Activated B cell treated with CpG ODN at 0.5 μM for 24 hours (primary cell): ENCODE measurements around the gene CYB5B. TPM values are rescaled to one million over a fixed set of nuclear protein-coding genes. Genes with fewer than 3 reads are reported as not detected.

Experiments
- ATAC-seq: fragments of 200-7000 bp; cut with Tn5 transposase; one replicate; pipeline ENCODE4 v1.10.0; 2021; ENCODE audit warnings: low read depth, mild to moderate bottlenecking, moderate library complexity
- CTCF ChIA-PET: fragments of 350-600 bp; sonication (Branson Sonifier 250); formaldehyde crosslinking; loops from one replicate; lab custom pipeline; 2021; ENCODE audit warnings: antibody characterized with exemption; lab: Charles Lee
- POLR2A ChIA-PET: fragments of 350-600 bp; sonication (Branson Sonifier 250); formaldehyde crosslinking; loops from one replicate; lab custom pipeline; 2021; ENCODE audit warnings: antibody characterized with exemption; lab: Charles Lee
- DNase-seq: peaks from one replicate; pipeline ENCODE4 v3.0.0; 2022
- H3K27ac Mint-ChIP-seq: one replicate; pipeline ENCODE4 v1.8.0; 2020; ENCODE audit warnings: mixed read lengths
- H3K27me3 Mint-ChIP-seq: one replicate; pipeline ENCODE4 v1.8.0; 2021; ENCODE audit warnings: mixed read lengths
- H3K36me3 Mint-ChIP-seq: one replicate; pipeline ENCODE4 v1.8.0; 2021; ENCODE audit warnings: low read depth, mixed read lengths
- H3K4me1 Mint-ChIP-seq: one replicate; pipeline ENCODE4 v1.8.0; 2021; ENCODE audit warnings: mixed read lengths
- H3K4me3 Mint-ChIP-seq: one replicate; pipeline ENCODE4 v1.8.0; 2020; ENCODE audit warnings: mild to moderate bottlenecking, mixed read lengths
- H3K9me3 Mint-ChIP-seq: one replicate; pipeline ENCODE4 v1.8.0; 2020; ENCODE audit warnings: mixed read lengths
- CTCF ChIP-seq: fragments of 200-600 bp; IDR thresholded peaks from one replicate; pipeline ENCODE4 v1.8.0; 2022; ENCODE audit warnings: antibody characterized with exemption, mild to moderate bottlenecking
- intact Hi-C: fragments of 100-400 bp; cut with micrococcal nuclease; formaldehyde crosslinking; loops from one replicate; pipeline ENCODE4 v1.15.1; 2024
- total RNA-seq: library from RNA; stranded (reverse); gene quantifications from 2 replicates; pipeline ENCODE4 v1.2.3, GENCODE V29; 2022

Gene CYB5B
- total RNA-seq, 1 donor from 2014 or later: 115 TPM

GRCh38 chr16:69479775-69480174 is 55.4 kb downstream of the CYB5B start:
- DNase-seq (no peak), ATAC-seq (no peak)
- Mint-ChIP-seq H3K27ac (no peak overlapping the region), H3K36me3 (no peaks in the 10 kb centered on the region), H3K4me1 (peaks cover 12% of the 10 kb centered on the region), H3K4me3 (no peak overlapping the region), H3K9me3 (no peaks in the 10 kb centered on the region), H3K27me3 (no peaks in the 10 kb centered on the region)
- ChIA-PET POLR2A (no interaction called here), CTCF (interaction anchor here (0.6 kb wide), 1 partner anchor 880 kb away, joined by 3 read pairs; no protein-coding TSS in a partner anchor)
- intact Hi-C loops: no loop called here
- no peak for TF ChIP-seq CTCF

GRCh38 chr16:69481901-69482341 is 57.5 kb downstream of the CYB5B start:
- Mint-ChIP-seq H3K4me1 (peaks cover 12% of the 10 kb centered on the region), H3K36me3 (no peaks in the 10 kb centered on the region), H3K27ac (no peak overlapping the region), H3K9me3 (no peaks in the 10 kb centered on the region), H3K4me3 (no peak overlapping the region), H3K27me3 (no peaks in the 10 kb centered on the region)
- CTCF ChIA-PET: no interaction called here
- TF ChIP-seq CTCF: no peak
- no peak for DNase-seq
- POLR2A ChIA-PET: interaction anchor here (0.5 to 0.9 kb wide), 2 partner anchors 83 to 171 kb away, joined by 3 read pairs; no protein-coding TSS in a partner anchor
- intact Hi-C loops: no loop called here
- no peak for ATAC-seq

GRCh38 chr16:69482410-69482991 is 58.1 kb downstream of the CYB5B start:
- intact Hi-C loops: no loop called here
- peaks cover 12% of the 10 kb centered on the region for H3K4me1 Mint-ChIP-seq

GRCh38 chr16:69483611-69484010 is 59.2 kb downstream of the CYB5B start:
- TF ChIP-seq CTCF: no peak
- H3K27ac Mint-ChIP-seq: no peak overlapping the region
- CTCF ChIA-PET: no interaction called here

More at GRCh38 chr16:69482410-69482991, 58.1 kb downstream of the CYB5B start:
- H3K4me3 Mint-ChIP-seq: no peak overlapping the region
- no peaks in the 10 kb centered on the region for H3K9me3 Mint-ChIP-seq
- ChIA-PET POLR2A (no interaction called here), CTCF (no interaction called here)
- TF ChIP-seq CTCF: no peak
- no peaks in the 10 kb centered on the region for H3K27me3 Mint-ChIP-seq
- DNase-seq (no peak), ATAC-seq (no peak)
- H3K36me3 Mint-ChIP-seq: no peaks in the 10 kb centered on the region
- no peak overlapping the region for H3K27ac Mint-ChIP-seq

GRCh38 chr16:69485361-69485760 is 60.9 kb downstream of the CYB5B start:
- H3K27ac Mint-ChIP-seq: no peak overlapping the region
- ATAC-seq (no peak), DNase-seq (no peak)
- TF ChIP-seq CTCF: no peak
- no peaks in the 10 kb centered on the region for H3K9me3 Mint-ChIP-seq
- CTCF ChIA-PET: no interaction called here
- peaks cover 8% of the 10 kb centered on the region for H3K4me1 Mint-ChIP-seq
- POLR2A ChIA-PET: no interaction called here
- intact Hi-C loops: no loop called here
- H3K4me3 Mint-ChIP-seq: no peak overlapping the region
- H3K27me3 Mint-ChIP-seq: no peaks in the 10 kb centered on the region
- no peaks in the 10 kb centered on the region for H3K36me3 Mint-ChIP-seq

More at GRCh38 chr16:69483611-69484010, 59.2 kb downstream of the CYB5B start:
- no peak overlapping the region for H3K4me3 Mint-ChIP-seq
- H3K9me3 Mint-ChIP-seq: no peaks in the 10 kb centered on the region
- POLR2A ChIA-PET: no interaction called here
- no peaks in the 10 kb centered on the region for H3K36me3 Mint-ChIP-seq
- no peak for DNase-seq
- H3K4me1 Mint-ChIP-seq: peaks cover 10% of the 10 kb centered on the region
- ATAC-seq: no peak
- no peaks in the 10 kb centered on the region for H3K27me3 Mint-ChIP-seq
- intact Hi-C loops: no loop called here
